Stimulated activated CD8-positive, alpha-beta memory T cell treated with anti-CD3 and anti-CD28 coated beads, Interleukin-7, amount 100 ng/mL, for 48 hours (primary cell): Measurements from ENCODE around the gene RSRP1.
"Not testable (repeated sequence)": the region's sequence is repeated elsewhere in the genome, so short reads cannot be mapped to it uniquely, and the experiment has no call there.

Source experiments
- DNase-seq, 2 donors: peaks; one replicate each; pipeline ENCODE4 v3.0.0-alpha.2; 2020; ENCODE audit warnings: low read depth in 1 of 2; ENCODE audit errors: extremely low read depth in 1 of 2

RSRP1 gene

GRCh38 chr1:25257196-25257595 is 9.9 kb upstream of the RSRP1 start:
- no peak for DNase-seq

DNA sequence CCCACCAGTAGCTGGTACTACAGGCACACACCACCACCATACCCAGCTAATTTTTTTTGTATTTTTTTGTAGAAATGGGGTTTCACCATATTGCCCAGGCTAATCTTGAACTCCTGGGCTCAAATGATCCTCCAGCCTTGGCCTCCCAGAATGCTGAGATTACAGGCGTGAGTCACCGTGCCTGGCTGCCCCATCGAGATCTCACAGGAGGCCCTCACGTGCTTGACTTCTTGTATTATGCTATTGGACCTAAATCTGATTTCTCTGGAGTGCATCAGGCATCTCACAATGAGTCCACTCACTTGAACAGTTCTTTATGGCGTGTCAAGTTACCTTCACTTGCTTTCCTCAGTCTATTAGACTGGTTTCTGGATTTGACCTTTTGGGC is 9.3 kb upstream of the RSRP1 start:
- DNase-seq = no peak

DNA sequence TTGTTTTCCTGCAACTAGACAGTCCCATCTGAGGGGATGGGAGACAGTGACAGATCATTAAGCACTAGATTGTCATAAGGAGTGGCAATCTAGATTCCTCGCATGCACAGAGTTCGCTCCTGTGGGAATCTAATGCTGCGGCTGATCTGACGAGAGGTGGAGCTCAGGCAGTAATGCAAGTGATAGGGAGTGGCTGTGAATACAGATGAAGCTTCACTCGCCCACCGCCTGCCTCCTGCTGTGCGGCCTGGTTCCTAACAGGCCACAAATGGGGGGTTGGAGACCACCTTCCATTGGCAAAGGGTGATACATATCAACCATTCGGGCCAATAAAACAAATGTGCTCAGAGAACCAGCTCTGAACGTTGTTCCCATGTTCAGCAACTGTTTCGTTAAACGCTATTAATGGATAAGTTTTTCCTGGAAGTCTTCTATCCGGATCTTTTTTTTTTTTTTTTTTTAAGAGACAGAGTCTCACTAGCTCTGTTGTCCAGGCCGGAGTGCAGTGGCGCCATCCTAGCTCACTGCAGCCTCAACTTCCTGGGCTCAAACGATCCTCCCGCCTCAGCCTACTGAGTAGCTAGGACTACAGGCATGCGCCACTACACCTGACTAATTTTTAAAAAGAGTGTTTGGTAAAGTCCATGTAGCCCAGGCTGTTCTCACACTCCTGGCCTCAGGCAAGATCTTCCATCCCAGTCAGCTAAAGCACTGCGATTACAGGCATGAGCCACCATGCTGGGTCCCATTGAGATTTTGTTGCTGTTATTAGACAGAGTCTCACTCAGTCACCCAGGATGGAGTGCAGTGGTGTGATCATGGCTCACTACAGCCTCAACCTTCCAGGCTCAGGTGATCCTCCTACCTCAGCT is 8.7 kb upstream of the RSRP1 start:
- no peak for DNase-seq

DNA sequence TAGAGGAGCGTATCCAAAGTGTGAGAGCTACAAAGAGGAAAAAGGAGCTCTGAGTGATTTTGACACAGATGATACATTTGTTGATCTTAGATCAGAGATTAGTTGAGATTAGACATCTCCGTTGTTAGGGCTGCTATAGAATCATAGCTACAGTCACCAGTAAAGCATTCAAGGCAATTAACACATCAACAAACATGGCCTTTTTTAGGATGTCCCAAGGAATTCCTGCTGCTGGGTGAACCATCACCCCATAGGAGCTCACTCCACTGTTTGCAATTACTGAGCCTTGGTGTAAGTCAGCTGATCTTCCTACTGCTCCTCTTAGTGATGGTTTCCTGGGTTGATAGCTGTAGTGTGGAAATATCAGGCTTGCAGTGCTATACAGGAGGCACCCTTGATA is 6.7 kb upstream of the RSRP1 start:
- DNase-seq = no peak

- DNase-seq = no peak
Measured at GRCh38 chr1:25247829-25248754, 838 bp upstream of the RSRP1 start.

GRCh38 chr1:25246600-25247023 is 642 bp downstream of the RSRP1 start:
- peak in 1 of 2 donors; percentile 22 for DNase-seq

DNA sequence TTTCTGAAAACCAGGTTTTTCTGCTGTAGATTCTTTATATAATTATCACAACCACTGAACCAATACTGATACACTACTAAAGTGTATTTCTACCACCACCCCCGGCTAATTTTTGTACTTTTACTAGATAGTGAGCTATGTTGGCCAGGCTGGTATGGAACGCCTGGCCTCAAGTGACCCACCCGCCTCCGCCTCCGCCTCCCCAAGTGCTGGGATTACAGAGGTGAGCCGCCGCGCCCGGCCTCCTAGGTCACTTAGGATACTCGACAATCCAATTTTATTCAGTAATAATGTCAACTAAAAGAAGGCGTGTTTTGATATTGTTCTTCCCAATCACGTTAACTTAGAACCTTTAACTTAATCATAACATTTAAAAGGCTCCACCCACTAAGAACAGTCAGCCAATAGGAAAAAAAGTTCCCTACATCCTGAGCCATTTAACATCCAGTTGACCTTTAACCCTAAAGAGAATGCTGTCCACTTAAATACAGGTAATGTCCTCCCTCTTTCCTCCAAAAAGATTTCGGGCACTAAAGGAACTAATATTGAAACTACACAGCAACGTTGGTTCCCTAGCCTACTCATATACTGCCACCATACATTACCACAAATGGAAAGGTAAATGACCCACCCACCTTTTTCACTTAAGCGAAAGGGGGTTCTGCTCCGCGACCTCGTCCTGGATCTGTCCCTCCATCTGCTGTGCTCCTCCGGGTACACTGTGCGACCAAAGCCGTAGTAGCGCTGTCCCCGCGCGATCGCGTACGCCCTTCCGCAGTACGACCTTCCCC is 1.2 kb downstream of the RSRP1 start:
- DNase-seq = no peak

- DNase-seq = no peak
Measured at GRCh38 chr1:25245393-25245792, 1.9 kb downstream of the RSRP1 start.

DNA sequence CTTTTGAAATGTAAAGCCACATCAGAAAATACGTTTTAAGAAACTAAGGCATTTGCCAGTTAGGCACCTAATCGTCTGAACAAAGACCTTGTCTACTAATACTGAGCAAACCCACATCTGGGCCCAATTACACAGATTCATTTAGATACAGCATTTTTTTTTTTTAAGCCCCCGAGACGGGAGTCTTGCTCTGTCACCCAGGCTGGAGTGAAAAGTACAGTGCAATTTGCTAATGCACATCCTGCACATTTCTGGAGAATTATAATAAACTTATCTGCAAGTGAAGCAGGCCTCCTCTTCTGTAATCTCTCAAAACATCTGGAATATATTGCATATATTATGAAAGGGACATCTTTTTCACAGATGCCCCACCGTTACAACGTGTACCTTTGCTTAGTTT is 3.3 kb downstream of the RSRP1 start:
- no peak for DNase-seq

GRCh38 chr1:25239681-25240541 is 7.3 kb downstream of the RSRP1 start:
- peak; percentile 85 to 94 for DNase-seq

- no peak for DNase-seq
Measured at GRCh38 chr1:25238046-25238445, 9.2 kb downstream of the RSRP1 start.

- DNase-seq = not testable (repeated sequence)
Measured at GRCh38 chr1:25236261-25236660, 11.0 kb downstream of the RSRP1 start.

GRCh38 chr1:25235411-25235810 is 11.8 kb downstream of the RSRP1 start:
- not testable (repeated sequence) for DNase-seq

- DNase-seq = peak; percentile 31 to 73
Measured at GRCh38 chr1:25232866-25233784, 14.1 kb downstream of the RSRP1 start.

DNA sequence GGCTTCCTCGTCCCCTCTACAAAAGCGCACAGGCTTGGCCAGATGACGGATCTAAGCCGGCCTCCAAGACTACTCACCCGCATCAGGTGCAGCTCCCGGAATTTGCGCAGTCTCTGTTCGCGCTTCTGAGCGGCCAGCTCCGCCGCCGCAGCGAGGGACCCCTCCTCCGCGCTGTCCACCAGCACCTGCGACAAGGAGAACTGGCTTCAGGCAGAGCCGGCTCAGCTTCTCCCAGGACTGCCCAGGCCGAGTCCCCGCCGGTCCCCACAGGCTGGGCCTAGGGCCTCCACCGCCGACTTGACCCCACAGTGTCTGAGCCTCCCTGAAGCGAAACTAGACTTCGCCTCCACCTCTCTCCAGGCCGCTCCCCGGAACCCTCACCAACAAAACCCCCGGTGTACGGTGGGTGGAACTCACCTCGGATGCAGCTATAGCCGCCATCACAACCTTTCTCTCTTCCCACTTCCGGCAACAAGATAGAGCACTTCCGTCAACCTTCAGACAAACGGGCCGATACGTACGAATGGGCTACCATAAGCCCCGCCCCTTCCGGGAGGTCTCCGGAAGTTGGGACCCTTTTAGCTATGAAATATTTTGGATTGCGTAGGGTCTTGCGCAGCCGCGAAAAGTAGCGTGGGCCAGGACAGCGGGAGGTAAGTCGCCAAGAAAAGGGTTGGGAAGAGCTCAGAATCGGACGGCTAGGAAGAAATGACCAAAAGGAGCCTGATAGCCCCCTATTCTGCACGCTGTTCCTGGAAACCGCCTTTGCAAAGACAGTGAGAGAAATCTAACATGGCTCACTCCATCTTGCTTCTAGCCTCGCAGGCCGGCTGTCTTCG is 15.0 kb downstream of the RSRP1 start, which contains the start of gene SYF2:
SYF2 (minus strand) TSS at position 476 of the 839 bp plus-strand sequence; CDS start at position 441, 35 bp downstream.
- DNase-seq = peak; percentile 80 to 89

DNA sequence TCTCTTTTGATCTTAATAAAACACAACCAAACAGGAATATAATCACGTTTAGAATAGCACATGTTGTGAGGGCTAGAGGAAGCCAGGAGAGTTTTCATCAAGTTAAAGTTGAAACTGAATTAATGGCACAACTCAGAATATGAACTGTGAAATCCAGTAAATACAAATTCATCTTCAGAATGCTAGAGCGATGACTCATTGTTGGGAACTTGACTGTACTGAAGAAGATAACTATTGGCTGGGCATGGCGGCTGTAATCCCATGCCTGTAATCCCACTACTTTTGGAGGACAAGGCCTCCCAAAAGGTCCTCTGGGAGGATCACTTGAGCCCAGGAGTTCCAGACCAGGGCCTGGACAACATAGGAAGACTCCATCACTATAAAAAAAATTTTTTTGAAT is 23.8 kb downstream of the RSRP1 start:
- DNase-seq = no peak

DNA sequence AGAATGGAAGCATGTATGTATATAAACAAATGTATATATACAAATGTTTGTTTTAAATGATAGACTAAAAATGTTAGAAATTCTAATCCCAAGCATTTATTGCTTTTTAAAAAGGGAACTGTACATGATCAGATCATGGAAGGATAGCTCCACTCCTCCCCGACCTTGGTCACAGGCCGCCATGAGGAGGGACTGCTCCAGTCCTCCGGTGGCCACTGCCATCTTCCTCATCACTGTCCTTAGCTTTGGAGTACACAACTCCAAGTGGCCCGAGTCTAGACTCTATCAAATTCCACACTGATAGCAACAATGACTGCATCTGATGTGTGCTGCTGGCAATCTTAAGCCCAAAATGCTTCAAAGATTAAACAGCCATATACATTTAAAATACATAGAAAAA is 24.6 kb downstream of the RSRP1 start:
- DNase-seq = no peak

DNA sequence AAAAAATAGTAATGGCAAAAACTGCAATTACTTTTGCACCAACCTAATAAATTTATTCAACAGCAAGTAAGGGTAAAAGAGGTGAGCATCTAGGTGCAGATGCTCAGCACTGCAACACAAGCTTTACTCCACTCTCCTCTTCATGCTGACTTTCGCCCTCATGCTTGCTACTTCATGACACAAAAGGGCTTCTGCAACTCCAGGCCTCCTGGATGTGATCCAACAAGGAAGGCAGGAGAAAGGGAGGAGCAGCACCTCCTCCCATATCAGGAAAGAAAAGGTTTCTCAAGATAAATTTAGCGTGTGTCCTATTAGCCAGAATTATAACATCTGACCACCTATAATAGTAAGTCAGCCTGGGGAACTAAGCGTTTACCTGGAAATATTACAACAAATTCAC is 26.6 kb downstream of the RSRP1 start:
- no peak for DNase-seq
